SK-N-SH treated with all-trans-retinoic acid at 6 μM for 48 hours (cell line): Measurements from ENCODE around the gene NMRK2.

Experiments used
- ARNTL ChIP-seq: fragments of 450-650 bp; formaldehyde crosslinking; IDR thresholded peaks from 2 replicates; pipeline ENCODE4 v1.5.0; 2020; ENCODE audit warnings: low read depth, mild to moderate bottlenecking, moderate library complexity, borderline replicate concordance
- CSRNP3 ChIP-seq: fragments of 250-450 bp; sonication (Bioruptor Pico); IDR thresholded peaks from 2 replicates; pipeline ENCODE4 v1.5.1; 2021; ENCODE audit warnings: mild to moderate bottlenecking, moderate library complexity
- ESRRG ChIP-seq: fragments of 250-450 bp; sonication (Bioruptor Pico); IDR thresholded peaks from 2 replicates; pipeline ENCODE4 v1.6.1; 2021; ENCODE audit warnings: mild to moderate bottlenecking
- ISL1 ChIP-seq: fragments of 250-450 bp; sonication (Bioruptor Pico); IDR thresholded peaks from 2 replicates; pipeline ENCODE4 v2.1.2; 2022; ENCODE audit warnings: mild to moderate bottlenecking, moderate library complexity
- PATZ1 ChIP-seq: fragments of 250-450 bp; sonication (Bioruptor Pico); IDR thresholded peaks from 2 replicates; pipeline ENCODE4 v1.8.0; 2020; ENCODE audit warnings: mild to moderate bottlenecking, moderate library complexity, borderline replicate concordance
- PPARA ChIP-seq: fragments of 250-450 bp; sonication (Bioruptor Pico); IDR thresholded peaks from 2 replicates; pipeline ENCODE4 v1.5.0; 2020; ENCODE audit warnings: mild to moderate bottlenecking, borderline replicate concordance
- SNAI2 ChIP-seq: fragments of 250-450 bp; sonication (Bioruptor Pico); IDR thresholded peaks from 2 replicates; pipeline ENCODE4 v1.5.0; 2020; ENCODE audit warnings: mild to moderate bottlenecking, moderate library complexity
- TOX ChIP-seq: fragments of 250-450 bp; sonication (Bioruptor Pico); IDR thresholded peaks from 2 replicates; pipeline ENCODE4 v1.8.0; 2021; ENCODE audit warnings: mild to moderate bottlenecking, moderate library complexity, borderline replicate concordance
- ZNF565 ChIP-seq: fragments of 450-650 bp; formaldehyde crosslinking; conservative IDR thresholded peaks from 2 replicates; pipeline ENCODE4 v1.5.0; 2020; ENCODE audit warnings: low read depth, mild to moderate bottlenecking, moderate library complexity
- ZNF70 ChIP-seq: fragments of 450-650 bp; formaldehyde crosslinking; IDR thresholded peaks from 2 replicates; pipeline ENCODE4 v1.5.0; 2020; ENCODE audit warnings: mild to moderate bottlenecking, moderate library complexity
- TF ChIP-seq, protein P1 (sequence below): fragments of 250-450 bp; sonication (Bioruptor Pico); IDR thresholded peaks from 2 replicates; pipeline ENCODE4 v1.8.0; 2021; ENCODE audit warnings: low read depth, mild to moderate bottlenecking, moderate library complexity, borderline replicate concordance
- TF ChIP-seq, protein P2 (sequence below): fragments of 250-450 bp; sonication (Bioruptor Pico); IDR thresholded peaks from 2 replicates; pipeline ENCODE4 v1.5.1; 2020; ENCODE audit warnings: low read depth, mild to moderate bottlenecking, moderate library complexity

- no peak for TF ChIP-seq PPARA
- TF ChIP-seq PATZ1 = no peak
- no peak for TF ChIP-seq TOX (CRISPR knock-in tag)
- TF ChIP-seq, protein P1, sequence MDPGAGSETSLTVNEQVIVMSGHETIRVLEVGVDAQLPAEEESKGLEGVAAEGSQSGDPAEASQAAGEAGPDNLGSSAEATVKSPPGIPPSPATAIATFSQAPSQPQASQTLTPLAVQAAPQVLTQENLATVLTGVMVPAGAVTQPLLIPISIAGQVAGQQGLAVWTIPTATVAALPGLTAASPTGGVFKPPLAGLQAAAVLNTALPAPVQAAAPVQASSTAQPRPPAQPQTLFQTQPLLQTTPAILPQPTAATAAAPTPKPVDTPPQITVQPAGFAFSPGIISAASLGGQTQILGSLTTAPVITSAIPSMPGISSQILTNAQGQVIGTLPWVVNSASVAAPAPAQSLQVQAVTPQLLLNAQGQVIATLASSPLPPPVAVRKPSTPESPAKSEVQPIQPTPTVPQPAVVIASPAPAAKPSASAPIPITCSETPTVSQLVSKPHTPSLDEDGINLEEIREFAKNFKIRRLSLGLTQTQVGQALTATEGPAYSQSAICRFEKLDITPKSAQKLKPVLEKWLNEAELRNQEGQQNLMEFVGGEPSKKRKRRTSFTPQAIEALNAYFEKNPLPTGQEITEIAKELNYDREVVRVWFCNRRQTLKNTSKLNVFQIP (CRISPR knock-in tag) = no peak
- TF ChIP-seq SNAI2 (CRISPR knock-in tag) = no peak
- TF ChIP-seq ZNF70 (CRISPR knock-in tag) = no peak
- no peak for TF ChIP-seq ARNTL (CRISPR knock-in tag)
- TF ChIP-seq ISL1 (CRISPR knock-in tag) = no peak
- TF ChIP-seq ZNF565 (CRISPR knock-in tag) = no peak
- no peak for TF ChIP-seq ESRRG (CRISPR knock-in tag)
- TF ChIP-seq, protein P2, sequence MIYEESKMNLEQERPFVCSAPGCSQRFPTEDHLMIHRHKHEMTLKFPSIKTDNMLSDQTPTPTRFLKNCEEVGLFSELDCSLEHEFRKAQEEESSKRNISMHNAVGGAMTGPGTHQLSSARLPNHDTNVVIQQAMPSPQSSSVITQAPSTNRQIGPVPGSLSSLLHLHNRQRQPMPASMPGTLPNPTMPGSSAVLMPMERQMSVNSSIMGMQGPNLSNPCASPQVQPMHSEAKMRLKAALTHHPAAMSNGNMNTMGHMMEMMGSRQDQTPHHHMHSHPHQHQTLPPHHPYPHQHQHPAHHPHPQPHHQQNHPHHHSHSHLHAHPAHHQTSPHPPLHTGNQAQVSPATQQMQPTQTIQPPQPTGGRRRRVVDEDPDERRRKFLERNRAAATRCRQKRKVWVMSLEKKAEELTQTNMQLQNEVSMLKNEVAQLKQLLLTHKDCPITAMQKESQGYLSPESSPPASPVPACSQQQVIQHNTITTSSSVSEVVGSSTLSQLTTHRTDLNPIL (CRISPR knock-in tag) = no peak
- no peak for TF ChIP-seq CSRNP3
These were observed at the start of gene NMRK2 for GRCh38 chr19:3932931-3933810.
